Motor neuron (in vitro differentiated cells): Measurements from ENCODE around the gene DNAH10. TPM values are rescaled to one million over a fixed set of nuclear protein-coding genes. Genes with fewer than 3 reads are reported as not detected.

Experiments used
- ATAC-seq, 8 experiments: fragments of 200-7000 bp; cut with Tn5 transposase; replicated peaks in 6 of 8; 2 replicates each; pipeline ENCODE4 v1.8.0; 2021; ENCODE audit warnings: mild to moderate bottlenecking in 8 of 8, moderate library complexity in 8 of 8
- H3K27ac ChIP-seq, 2 donors: fragments of 250-450 bp; sonication (Bioruptor Pico); 2 replicates each; pipeline ENCODE4 v1.9.0; 2021; ENCODE audit warnings: antibody characterized with exemption in 2 of 2, mild to moderate bottlenecking in 2 of 2, moderate library complexity in 1 of 2
- H3K4me1 ChIP-seq, 2 donors: fragments of 250-450 bp; sonication (Bioruptor Pico); replicated peaks in 1 of 2; 2 replicates each; pipeline ENCODE4 v1.6.1; 2021; ENCODE audit warnings: antibody characterized with exemption in 2 of 2, mild to moderate bottlenecking in 2 of 2, moderate library complexity in 1 of 2
- H3K4me3 ChIP-seq, 5 donors: fragments of 250-450 bp; sonication (Bioruptor Pico); 2 replicates each; pipeline ENCODE4 v1.9.0; 2021; ENCODE audit warnings: antibody characterized with exemption in 5 of 5, mild to moderate bottlenecking in 5 of 5, moderate library complexity in 4 of 5
- WGBS, 10 experiments: fragments of 450-650 bp; shearing (Covaris generic); methylation state at CpG; one replicate each; pipeline ENCODE4 v1.0.0; 2022; 5-methylcytosine and 5-hydroxymethylcytosine counted together
- in situ Hi-C, 9 experiments: fragments of 400-800 bp; cut with MboI; loops; one replicate each; pipeline ENCODE4 v1.15.0; 2021; ENCODE audit warnings: low sequenced_read_pairs in 9 of 9, low pct_unique_long_range_greater_than_20kb in 2 of 9; ENCODE audit not compliant: unreplicated experiment in 9 of 9
- total RNA-seq, 8 experiments: library from RNA; unstranded; fragments of 300-600 nt; gene quantifications; 2 replicates each; pipeline versions ENCODE4 v1.2.3 to v1.2.4, GENCODE V29; 2022

Gene DNAH10
- total RNA-seq, 8 experiments from 2014 or later: 0.67 to 153 (median 2.2) TPM

DNA sequence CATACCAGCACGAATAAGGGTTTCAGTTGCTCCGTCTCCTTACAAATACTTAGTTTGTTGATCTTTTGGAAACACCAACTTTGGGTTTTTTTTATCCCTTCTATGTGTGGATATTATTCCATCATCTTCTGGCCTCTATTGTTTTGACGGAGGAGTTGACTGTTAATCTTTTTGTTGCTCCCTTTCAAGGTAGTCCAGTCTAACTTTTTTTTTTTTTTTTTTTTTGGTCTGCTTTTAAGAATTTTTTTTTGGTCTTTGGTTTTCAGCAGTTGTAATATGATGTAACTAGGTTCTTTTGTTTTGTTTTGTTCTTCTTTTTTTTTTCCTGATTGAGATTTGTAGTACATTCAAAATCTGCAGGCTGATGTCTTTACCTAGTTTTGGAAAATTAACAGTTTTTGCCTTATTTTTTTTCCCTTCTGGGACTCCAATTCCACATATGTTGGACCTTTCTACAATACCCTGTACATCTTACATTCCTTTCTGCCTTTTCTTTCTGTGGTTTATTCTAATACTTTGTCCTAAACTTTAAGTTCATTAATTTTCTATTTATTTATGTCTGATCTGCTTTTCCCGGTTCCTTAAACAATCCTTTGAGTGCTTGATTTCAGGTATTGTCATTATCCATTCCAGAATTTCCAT, 54.9 kb downstream of the DNAH10 start:
- Histone ChIP-seq H3K4me1 (no peaks in the 10 kb centered on the region), H3K4me3 (no peak overlapping the region), H3K27ac (no peak overlapping the region)
- 45 to 100% (median 82%) methylated on average over 1 to 4 of the region's 4 CpGs; no CpG with 5 or more reads in 1 of the 10 experiments for WGBS, 10 experiments
- no peak for ATAC-seq
- in situ Hi-C loops: no loop called here

DNA sequence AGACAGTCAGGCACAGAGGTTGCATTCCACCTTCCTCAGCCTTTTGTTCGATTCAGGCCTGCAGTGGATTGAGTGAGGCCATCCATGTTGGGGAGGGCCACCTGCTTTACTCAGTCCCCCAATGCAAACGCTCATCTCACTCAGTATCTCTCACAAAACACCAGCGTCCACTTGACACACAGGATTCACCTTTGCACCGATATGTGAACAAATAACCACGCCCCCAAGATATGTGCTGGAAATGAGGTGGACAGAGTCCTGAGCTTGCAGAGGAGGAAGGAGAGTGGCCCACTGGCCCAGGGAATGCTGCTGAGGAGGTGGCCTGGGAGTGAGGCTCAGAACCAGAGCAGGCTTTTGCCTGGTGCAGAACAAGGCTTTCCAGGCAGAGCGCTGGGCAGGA, 60.7 kb downstream of the DNAH10 start:
- Histone ChIP-seq H3K27ac (no peak overlapping the region), H3K4me3 (no peak overlapping the region), H3K4me1 (no peaks in the 10 kb centered on the region)
- no peak for ATAC-seq
- in situ Hi-C loops: no loop called here
- WGBS, 10 experiments: 51 to 91% (median 69%) methylated on average over 2 to 5 of the region's 6 CpGs; no CpG with 5 or more reads in 3 of the 10 experiments

DNA sequence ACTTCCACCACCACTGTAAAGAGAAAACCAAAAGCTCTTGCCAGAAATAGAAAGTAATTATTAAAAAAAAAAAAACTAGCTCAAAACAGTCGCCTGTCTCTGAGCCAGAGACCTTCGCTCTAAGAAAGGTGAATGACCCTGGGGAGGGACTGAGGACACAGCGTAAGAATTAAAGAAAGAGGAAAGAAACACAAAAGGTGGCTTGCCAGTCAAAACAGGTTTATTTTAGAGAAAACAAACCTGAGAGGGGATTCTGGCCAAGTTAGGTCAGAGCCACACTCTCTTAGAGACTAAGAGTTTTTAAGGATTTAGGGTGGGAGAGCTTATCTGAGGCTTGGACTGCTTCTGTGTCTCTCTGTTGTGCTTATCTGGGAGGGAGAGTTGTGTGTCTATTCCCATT, 66.0 kb downstream of the DNAH10 start:
- 25 to 100% (median 79%) methylated on average over 1 to 3 of the region's 3 CpGs; no CpG with 5 or more reads in 1 of the 10 experiments for WGBS, 10 experiments

DNA sequence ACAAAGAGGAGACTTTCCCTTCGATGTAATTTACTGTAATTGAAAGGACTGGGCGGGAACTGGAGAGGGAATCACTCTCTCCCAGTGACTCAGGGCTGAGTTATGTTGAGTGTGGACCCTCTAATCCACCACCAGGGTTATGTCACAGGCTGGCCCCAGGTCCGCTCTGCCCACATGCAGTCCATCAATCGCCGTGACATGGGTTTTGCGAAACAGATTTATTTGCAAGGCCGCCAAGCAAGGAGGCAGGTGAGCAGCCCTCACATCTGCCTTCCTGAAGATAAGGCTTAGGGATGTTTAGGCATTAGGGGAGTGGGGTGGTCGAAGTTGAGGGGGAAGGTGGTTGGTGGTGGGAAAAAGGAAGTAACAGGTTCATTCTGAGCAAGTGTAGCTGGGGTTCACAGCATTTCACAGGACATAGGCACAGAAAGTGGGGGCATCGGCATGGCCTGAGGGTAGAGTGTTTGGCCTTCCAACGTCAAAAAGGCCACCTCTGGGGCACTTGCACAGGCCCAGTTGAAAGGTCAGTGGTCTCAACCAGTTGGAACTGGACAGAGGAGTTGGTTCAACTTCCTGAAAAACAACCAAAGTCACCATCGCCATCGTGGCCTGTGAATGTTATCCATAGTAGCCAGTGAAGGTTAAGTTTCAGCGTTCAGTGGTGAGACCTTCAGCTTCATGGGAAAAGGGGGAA, 66.9 kb downstream of the DNAH10 start:
- Histone ChIP-seq H3K27ac (no peak overlapping the region), H3K4me1 (no peaks in the 10 kb centered on the region), H3K4me3 (no peak overlapping the region)
- WGBS, 10 experiments: 52 to 97% (median 81%) methylated on average over 2 to 10 of the region's 13 CpGs; no CpG with 5 or more reads in 1 of the 10 experiments
- in situ Hi-C loops: no loop called here
- ATAC-seq: peak in 5 of 8 experiments; percentile 26 to 68 (median 52)

More for the DNA sequence above, 66.0 kb downstream of the DNAH10 start:
- Histone ChIP-seq H3K4me3 (no peak overlapping the region), H3K4me1 (no peaks in the 10 kb centered on the region), H3K27ac (no peak overlapping the region)
- no peak for ATAC-seq
- in situ Hi-C loops: no loop called here

DNA sequence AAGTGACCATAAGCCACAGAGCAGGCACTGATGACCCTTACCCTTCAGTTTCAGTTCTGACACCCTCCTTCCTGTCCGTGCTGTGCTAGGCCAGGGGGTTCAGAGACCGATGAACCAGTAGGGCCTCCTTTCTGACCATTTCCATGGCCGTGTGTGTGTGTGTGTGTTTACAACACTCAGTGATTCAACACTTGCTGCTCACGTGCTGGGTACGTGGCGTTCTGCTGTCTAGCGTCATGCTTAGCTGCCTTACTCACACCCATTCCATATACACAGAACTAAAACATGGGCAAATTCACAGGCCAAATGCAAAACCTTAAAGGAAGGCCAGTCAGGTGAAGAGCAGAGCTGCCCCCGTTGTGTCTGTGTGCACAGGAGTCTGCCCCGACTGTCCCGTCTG, 67.5 kb downstream of the DNAH10 start:
- WGBS, 10 experiments: 17 to 100% (median 69%) methylated on average over 1 to 7 of the region's 10 CpGs; no CpG with 5 or more reads in 2 of the 10 experiments
- Histone ChIP-seq H3K4me1 (no peaks in the 10 kb centered on the region), H3K4me3 (no peak overlapping the region), H3K27ac (no peak overlapping the region)
- ATAC-seq: peak in 2 of 8 experiments; percentile 16 to 20
- in situ Hi-C loops: no loop called here

DNA sequence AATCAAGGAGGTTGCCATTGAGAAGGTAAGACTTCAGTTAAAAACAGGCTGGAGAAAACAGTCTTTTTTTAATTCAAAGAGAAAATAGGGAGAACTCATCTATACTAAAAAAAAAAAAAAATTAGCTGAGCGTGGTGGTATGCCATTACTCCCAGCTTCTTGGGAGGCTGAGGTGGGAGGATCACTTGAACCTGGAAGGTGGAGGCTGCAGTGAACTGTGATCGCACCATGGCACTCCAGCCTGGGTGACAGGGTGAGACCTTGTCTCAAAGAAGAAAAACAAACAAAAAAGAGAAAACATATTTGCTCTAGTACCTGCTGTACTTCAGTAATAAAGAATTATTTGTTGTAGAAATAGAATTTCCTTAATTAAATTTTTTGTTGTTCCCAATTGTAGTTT, 68.6 kb downstream of the DNAH10 start:
- WGBS, 10 experiments: 48 to 95% (median 81%) methylated on average over 1 to 2 of the region's 2 CpGs
- in situ Hi-C loops: no loop called here
- H3K27ac ChIP-seq: no peak overlapping the region
- ATAC-seq: no peak
- H3K4me1 ChIP-seq: no peaks in the 10 kb centered on the region
- no peak overlapping the region for H3K4me3 ChIP-seq

DNA sequence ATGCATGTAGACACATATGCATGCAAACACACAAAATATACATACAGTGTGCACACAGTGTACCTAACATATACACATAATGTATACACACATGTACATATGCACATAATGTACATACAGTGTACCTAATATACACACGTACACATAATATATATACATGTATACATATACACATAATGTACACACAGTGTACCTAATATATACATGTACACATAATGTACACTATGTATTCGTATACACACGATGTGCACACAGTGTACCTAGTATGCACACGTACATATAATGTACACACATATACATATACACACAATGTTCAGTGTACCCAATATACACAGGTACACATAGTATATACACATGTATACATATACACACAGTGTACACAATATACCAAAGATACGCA, 70.0 kb downstream of the DNAH10 start:
- Histone ChIP-seq H3K4me3 (no peak overlapping the region), H3K4me1 (no peaks in the 10 kb centered on the region), H3K27ac (no peak overlapping the region)
- peak in 1 of 8 experiments; percentile 28 for ATAC-seq
- 50 to 100% (median 80%) methylated on average over 1 to 5 of the region's 5 CpGs; no CpG with 5 or more reads in 2 of the 10 experiments for WGBS, 10 experiments
- in situ Hi-C loops: no loop called here

DNA sequence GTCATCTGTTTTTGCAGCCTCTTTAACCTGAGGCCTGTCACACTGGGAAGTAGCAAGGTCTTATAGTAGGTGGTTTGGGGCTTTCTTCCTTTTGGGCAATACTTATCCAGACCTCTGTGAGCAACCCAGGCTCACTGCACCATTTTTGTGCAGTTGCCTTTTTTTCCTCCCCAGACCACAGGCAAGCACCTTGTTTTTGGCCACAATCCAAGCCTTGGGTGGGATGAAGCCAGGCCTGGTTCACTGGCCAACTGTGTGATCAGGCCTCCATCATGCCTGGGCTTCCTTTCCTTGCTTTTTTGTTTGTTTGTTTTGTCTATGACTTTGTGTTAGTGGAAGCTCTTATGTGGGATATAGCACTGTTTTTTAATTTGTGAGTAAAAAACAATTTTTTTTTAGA, 71.7 kb downstream of the DNAH10 start:
- in situ Hi-C loops: no loop called here

DNA sequence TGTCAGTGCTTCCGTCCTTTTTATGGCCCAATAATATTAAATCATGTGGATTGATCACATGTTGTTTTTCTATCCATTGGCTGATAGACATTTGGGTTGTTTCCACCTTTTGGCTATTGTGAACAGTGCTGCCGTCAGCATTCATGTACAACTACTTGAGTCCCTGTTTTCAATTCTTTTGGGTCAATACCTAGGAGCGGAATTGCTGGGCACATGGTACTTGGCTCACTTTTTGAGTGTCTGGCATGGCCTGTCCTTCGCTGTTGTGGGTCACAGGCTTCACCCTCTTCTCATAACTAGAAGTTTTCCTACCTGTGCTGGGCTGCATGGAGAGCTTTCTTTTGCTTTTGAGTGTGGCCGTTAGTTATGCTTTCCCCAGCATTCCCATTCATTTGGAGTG, 72.7 kb downstream of the DNAH10 start:
- in situ Hi-C loops: no loop called here
- Histone ChIP-seq H3K4me1 (no peaks in the 10 kb centered on the region), H3K27ac (no peak overlapping the region), H3K4me3 (no peak overlapping the region)
- ATAC-seq: no peak
- whole genome bisulfite sequencing, 10 experiments: 62 to 93% (median 84%) methylated on average over 1 to 5 of the region's 5 CpGs; no CpG with 5 or more reads in 1 of the 10 experiments

More for the DNA sequence above, 71.7 kb downstream of the DNAH10 start:
- Histone ChIP-seq H3K27ac (no peak overlapping the region), H3K4me1 (no peaks in the 10 kb centered on the region), H3K4me3 (no peak overlapping the region)
- no peak for ATAC-seq

DNA sequence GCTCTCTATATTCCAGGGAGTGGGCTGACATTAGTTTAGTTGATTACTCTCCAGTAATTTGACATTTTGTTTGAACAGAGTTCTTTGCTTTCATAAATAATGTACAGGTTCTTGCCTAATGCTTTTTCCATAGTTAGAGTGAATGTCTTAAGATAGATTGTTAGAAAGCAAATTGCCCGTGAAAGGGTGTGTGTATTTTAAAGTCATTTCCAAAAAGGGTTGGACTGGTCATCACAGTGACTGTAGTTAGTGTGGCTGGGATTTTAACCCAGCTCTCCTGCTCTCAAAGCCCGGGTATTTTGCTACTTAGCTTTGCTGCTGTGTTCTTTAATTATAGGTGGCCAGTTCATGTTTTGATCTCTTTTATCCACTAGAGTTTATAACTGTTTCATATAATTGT, 74.2 kb downstream of the DNAH10 start:
- no peak overlapping the region for H3K4me3 ChIP-seq
- H3K4me1 ChIP-seq: no peaks in the 10 kb centered on the region
- peak in 2 of 8 experiments; percentile 62 to 87 for ATAC-seq
- H3K27ac ChIP-seq: no peak overlapping the region
- in situ Hi-C loops: no loop called here
- WGBS, 10 experiments: 25 to 86% (median 55%) methylated on average over 1 to 2 of the region's 2 CpGs; no CpG with 5 or more reads in 1 of the 10 experiments

DNA sequence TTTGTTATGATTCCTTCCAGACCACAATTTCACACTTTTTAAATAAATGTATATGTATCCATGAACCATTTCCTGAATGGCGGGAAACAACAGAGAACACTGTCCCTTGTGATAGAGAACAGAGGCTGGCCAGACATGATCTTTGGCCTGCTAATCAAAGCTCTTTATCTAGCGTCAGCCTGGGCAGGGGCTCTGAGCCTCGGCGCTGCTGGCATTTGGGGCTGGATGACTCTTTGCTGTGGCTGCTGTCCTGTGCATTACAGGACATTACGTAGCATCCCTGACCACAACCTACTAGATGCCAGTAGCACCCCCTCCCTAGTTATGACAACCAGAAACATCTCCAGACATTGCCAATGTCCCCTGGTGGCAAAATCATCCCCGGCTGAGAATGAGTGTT, 77.7 kb downstream of the DNAH10 start:
- in situ Hi-C loops: no loop called here
- no peak overlapping the region for H3K27ac ChIP-seq
- H3K4me1 ChIP-seq: no peaks in the 10 kb centered on the region
- no peak overlapping the region for H3K4me3 ChIP-seq
- no peak for ATAC-seq
- 53 to 100% (median 90%) methylated on average over 2 to 4 of the region's 6 CpGs for WGBS, 10 experiments

DNA sequence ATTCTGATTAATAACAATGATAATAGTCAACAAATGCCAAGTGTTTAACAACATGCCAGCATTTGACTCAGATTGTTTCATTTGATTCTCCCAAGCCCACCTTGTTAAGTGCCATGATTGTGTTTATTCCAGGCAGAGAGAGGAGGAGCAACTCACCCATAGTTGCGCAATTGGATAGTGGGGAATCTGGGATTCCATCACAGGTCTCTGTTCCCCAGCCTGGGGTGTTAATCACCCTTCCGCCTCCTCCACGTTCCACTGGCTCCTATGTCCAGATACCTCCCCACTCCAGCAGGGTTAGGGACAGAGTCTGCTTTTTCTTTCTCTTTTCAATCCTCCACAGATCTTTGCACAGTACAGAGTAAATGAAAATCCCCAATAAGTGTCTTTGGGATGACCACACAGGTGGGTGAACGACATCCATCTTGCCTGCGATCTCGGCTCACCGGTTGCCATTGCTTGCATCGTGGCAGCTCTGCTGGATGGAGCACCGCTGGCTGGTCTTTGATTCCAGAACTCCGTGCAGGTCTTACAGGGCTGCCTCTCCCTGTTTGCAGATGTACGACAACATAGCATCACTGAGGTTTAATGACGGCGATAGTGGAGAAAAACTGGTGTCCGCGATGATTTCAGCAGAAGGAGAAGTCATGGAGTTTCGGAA, 78.8 kb downstream of the DNAH10 start:
- Histone ChIP-seq H3K4me1 (no peaks in the 10 kb centered on the region), H3K4me3 (no peak overlapping the region), H3K27ac (no peak overlapping the region)
- WGBS, 10 experiments: 80 to 100% (median 92%) methylated on average over 2 to 13 of the region's 16 CpGs
- no peak for ATAC-seq
- in situ Hi-C loops: no loop called here

DNA sequence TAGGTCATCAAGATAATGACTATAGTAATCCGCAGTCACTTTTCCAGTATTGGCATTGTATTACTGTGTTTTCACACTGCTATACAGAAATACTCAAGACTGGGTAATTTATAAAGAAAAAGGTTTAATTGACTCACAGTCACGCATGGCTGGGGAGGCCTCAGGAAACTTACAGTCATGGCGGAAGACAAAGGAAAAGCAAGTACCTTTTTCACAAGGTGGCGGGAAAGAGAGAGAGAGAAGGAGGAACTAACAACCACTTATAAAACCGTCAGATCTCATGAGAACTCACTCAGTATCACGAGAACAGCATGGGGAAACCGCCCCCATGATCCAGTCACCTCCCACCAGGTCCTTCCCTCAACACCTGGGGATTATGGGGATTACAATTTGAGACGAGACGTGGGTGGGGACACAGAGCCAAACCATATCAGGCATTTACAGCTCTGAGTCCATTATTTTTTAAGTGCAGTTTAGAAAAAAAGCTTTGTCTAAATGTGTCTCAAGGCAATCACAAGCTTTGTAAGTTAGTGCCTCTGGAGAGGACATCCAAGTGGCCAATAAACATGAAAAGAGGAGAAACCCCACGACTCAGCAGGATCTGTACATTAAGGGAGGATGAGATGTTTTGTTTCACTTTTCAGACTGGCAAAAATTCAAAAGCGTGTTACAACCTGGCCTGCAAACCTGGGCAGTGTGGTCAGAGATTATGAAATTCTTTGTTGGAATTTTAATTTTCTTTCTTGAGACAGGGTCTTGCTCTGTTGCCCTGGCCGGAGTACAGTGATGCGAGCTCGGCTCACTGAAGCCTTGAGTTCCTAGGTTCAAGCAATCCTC, 82.0 kb downstream of the DNAH10 start:
- WGBS, 10 experiments: 57 to 100% (median 86%) methylated on average over 1 to 13 of the region's 14 CpGs
- Histone ChIP-seq H3K27ac (no peak overlapping the region), H3K4me3 (no peak overlapping the region), H3K4me1 (no peaks in the 10 kb centered on the region)
- in situ Hi-C loops: no loop called here
- no peak for ATAC-seq
